IMR-90 (cell line): ENCODE data around the gene RYR3. TPM values are rescaled to one million over a fixed set of nuclear protein-coding genes. Genes with fewer than 3 reads are reported as not detected.

ENCODE experiments used
- ATAC-seq: fragments of 200-7000 bp; cut with Tn5 transposase; 2 replicates; pipeline ENCODE4 v1.9.1; 2020; ENCODE audit warnings: low read depth, mild to moderate bottlenecking, moderate library complexity
- BruUV-seq: library from RNA; stranded (reverse); fragments of 400-500 nt; replicated peaks from 2 replicates; lab custom pipeline; 2021; lab: Mats Ljungman, UMichigan
- CTCF ChIA-PET: fragments of 300-600 bp; formaldehyde crosslinking; extraction: SDS; loops from one replicate; lab custom pipeline; 2021; ENCODE audit warnings: antibody characterized with exemption; lab: Yijun Ruan, JAX
- POLR2A ChIA-PET: fragments of 300-600 bp; sonication (Branson Sonifier 250); formaldehyde crosslinking; loops from one replicate; lab custom pipeline; 2022; ENCODE audit warnings: antibody characterized with exemption; ENCODE audit not compliant: unreplicated experiment; lab: Charles Lee
- DNase-seq: peaks from one replicate; pipeline ENCODE4 v3.0.0; 2013
- H2AFZ ChIP-seq: replicated peaks from 2 replicates; pipeline ENCODE3; 2013; ENCODE audit warnings: low read length, mild to moderate bottlenecking; ENCODE audit not compliant: poor library complexity
- H2AK5ac ChIP-seq: 2 replicates; pipeline ENCODE4 v1.6.1; 2013; ENCODE audit warnings: low read depth, low read length, inconsistent platforms
- H2AK9ac ChIP-seq: replicated peaks from 2 replicates; pipeline ENCODE3; 2013; ENCODE audit warnings: mild to moderate bottlenecking, low read depth, low read length, moderate library complexity; ENCODE audit not compliant: poor library complexity
- H2BK120ac ChIP-seq: 2 replicates; pipeline ENCODE4 v1.6.1; 2013; ENCODE audit warnings: low read depth, low read length, inconsistent platforms
- H2BK15ac ChIP-seq: 3 replicates; pipeline ENCODE4 v1.6.1; 2013; ENCODE audit warnings: low read depth, low read length, inconsistent platforms
- H2BK20ac ChIP-seq: 2 replicates; pipeline ENCODE4 v1.6.1; 2013; ENCODE audit warnings: low read depth, mild to moderate bottlenecking, inconsistent platforms, low read length, moderate library complexity
- H2BK5ac ChIP-seq: 2 replicates; pipeline ENCODE4 v1.6.1; 2013; ENCODE audit warnings: mild to moderate bottlenecking, low read depth, low read length, inconsistent platforms; ENCODE audit not compliant: poor library complexity, severe bottlenecking
- H3K14ac ChIP-seq: replicated peaks from 2 replicates; pipeline ENCODE4 v1.6.1; 2013; ENCODE audit warnings: low read depth, low read length, inconsistent platforms
- H3K18ac ChIP-seq: 2 replicates; pipeline ENCODE4 v1.6.1; 2013; ENCODE audit warnings: low read depth, low read length, control low read depth
- H3K23ac ChIP-seq: 2 replicates; pipeline ENCODE4 v1.6.1; 2013; ENCODE audit warnings: low read depth, low read length, inconsistent platforms
- H3K27ac ChIP-seq: 2 replicates; pipeline ENCODE4 v1.5.1; 2013; ENCODE audit warnings: mild to moderate bottlenecking, control low read depth, low read length; ENCODE audit not compliant: insufficient read depth
- H3K27me3 ChIP-seq: 2 replicates; pipeline ENCODE4 v1.6.1; 2013; ENCODE audit warnings: low read length; ENCODE audit not compliant: control insufficient read depth, insufficient read depth
- H3K36me3 ChIP-seq: 2 replicates; pipeline ENCODE4 v1.6.1; 2013; ENCODE audit warnings: low read length, mixed read lengths; ENCODE audit not compliant: control insufficient read depth, insufficient read depth
- H3K4ac ChIP-seq: 2 replicates; pipeline ENCODE4 v1.6.1; 2013; ENCODE audit warnings: low read depth, low read length, inconsistent platforms
- H3K4me1 ChIP-seq: 2 replicates; pipeline ENCODE4 v1.6.1; 2013; ENCODE audit warnings: low read length, mixed read lengths; ENCODE audit not compliant: control insufficient read depth, insufficient read depth
- H3K4me2 ChIP-seq: 2 replicates; pipeline ENCODE4 v1.6.1; 2013; ENCODE audit warnings: low read depth, mild to moderate bottlenecking, control low read depth, low read length, moderate library complexity
- H3K4me3 ChIP-seq: 2 replicates; pipeline ENCODE4 v1.5.1; 2013; ENCODE audit warnings: low read depth, mild to moderate bottlenecking, control low read depth, low read length, moderate library complexity; ENCODE audit not compliant: insufficient read depth
- H3K56ac ChIP-seq: 2 replicates; pipeline ENCODE4 v1.6.1; 2013; ENCODE audit warnings: low read length, inconsistent platforms; ENCODE audit not compliant: insufficient read depth; ENCODE audit errors: extremely low read depth
- H3K79me1 ChIP-seq, 2 experiments: 2 replicates each; pipeline ENCODE4 v1.6.1; 2013; ENCODE audit warnings: low read length in 2 of 2, inconsistent platforms in 1 of 2, low read depth in 1 of 2
- H3K9ac ChIP-seq: 2 replicates; pipeline ENCODE4 v1.6.1; 2013; ENCODE audit warnings: low read depth, low read length, control low read depth
- H3K9me1 ChIP-seq: 2 replicates; pipeline ENCODE4 v1.6.1; 2013; ENCODE audit warnings: low read length, inconsistent platforms; ENCODE audit not compliant: insufficient read depth
- H3K9me3 ChIP-seq: 2 replicates; pipeline ENCODE4 v1.6.1; 2013; ENCODE audit warnings: low read length; ENCODE audit not compliant: control insufficient read depth, insufficient read depth
- H4K20me1 ChIP-seq: 2 replicates; pipeline ENCODE4 v1.6.1; 2013; ENCODE audit warnings: low read length, inconsistent platforms; ENCODE audit not compliant: insufficient read depth
- H4K5ac ChIP-seq: 2 replicates; pipeline ENCODE4 v1.6.1; 2013; ENCODE audit warnings: mild to moderate bottlenecking, low read depth, low read length, control low read depth
- H4K8ac ChIP-seq, 2 experiments: 2 replicates each; pipeline ENCODE4 v1.6.1; 2013; ENCODE audit warnings: low read depth in 2 of 2, low read length in 2 of 2, control low read depth in 1 of 2, inconsistent platforms in 1 of 2
- H4K91ac ChIP-seq: 2 replicates; pipeline ENCODE4 v1.6.1; 2013; ENCODE audit warnings: low read depth, low read length, inconsistent platforms; ENCODE audit not compliant: insufficient read depth
- BHLHE40 ChIP-seq: fragments of 150-350 bp; IDR thresholded peaks from 2 replicates; pipeline ENCODE4 v1.6.1; 2016; ENCODE audit warnings: mild to moderate bottlenecking, low read depth, low read length
- CEBPB ChIP-seq: IDR thresholded peaks from 2 replicates; pipeline ENCODE4 v1.6.1; 2012; ENCODE audit warnings: low read depth, low read length, improper control_type of control experiment
- CHD1 ChIP-seq: IDR thresholded peaks from 2 replicates; pipeline ENCODE4 v1.6.1; 2012; ENCODE audit warnings: low read depth, low read length, improper control_type of control experiment
- FOS ChIP-seq: fragments of 150-350 bp; IDR thresholded peaks from 2 replicates; pipeline ENCODE4 v1.6.1; 2016; ENCODE audit warnings: low read depth, low read length
- MAFK ChIP-seq: IDR thresholded peaks from 2 replicates; pipeline ENCODE4 v1.6.1; 2012; ENCODE audit warnings: low read depth, low read length, improper control_type of control experiment
- MAZ ChIP-seq: IDR thresholded peaks from 2 replicates; pipeline ENCODE4 v1.6.1; 2012; ENCODE audit warnings: low read depth, mild to moderate bottlenecking, low read length, improper control_type of control experiment, moderate library complexity, borderline replicate concordance
- MXI1 ChIP-seq: IDR thresholded peaks from 2 replicates; pipeline ENCODE4 v1.6.1; 2012; ENCODE audit warnings: low read depth, mild to moderate bottlenecking, low read length, moderate library complexity, borderline replicate concordance
- RAD21 ChIP-seq: IDR thresholded peaks from 2 replicates; pipeline ENCODE4 v1.6.1; 2012; ENCODE audit warnings: low read length, improper control_type of control experiment
- RFX5 ChIP-seq: IDR thresholded peaks from 2 replicates; pipeline ENCODE4 v1.8.0; 2012; ENCODE audit warnings: low read depth, mild to moderate bottlenecking, low read length, moderate library complexity
- SMC3 ChIP-seq: fragments of 150-350 bp; IDR thresholded peaks from 2 replicates; pipeline ENCODE4 v1.6.1; 2016; ENCODE audit warnings: low read depth, mild to moderate bottlenecking, antibody characterized with exemption, low read length, moderate library complexity
- WGBS, 2 experiments: methylation state at CpG; one replicate each; pipeline versions ENCODE4 v1.1.5 to v1.1.7; 2013; ENCODE audit warnings: missing lambda C conversion rate in 2 of 2; ENCODE audit not compliant: insufficient read length in 1 of 2; ENCODE audit errors: extremely low coverage in 2 of 2; 5-methylcytosine and 5-hydroxymethylcytosine counted together
- dilution Hi-C: fragments of 300-500 bp; cut with HindIII; formaldehyde crosslinking; loops from one replicate; pipeline ENCODE4 v1.14.3; 2018; ENCODE audit warnings: low sequenced_read_pairs; ENCODE audit not compliant: unreplicated experiment
- in situ Hi-C: fragments of 300-500 bp; cut with MboI; formaldehyde crosslinking; loops from 3 replicates; pipeline ENCODE4 v1.14.3; 2019; ENCODE audit warnings: low sequenced_read_pairs, inconsistent platforms, mixed read lengths
- intact Hi-C: fragments of 100-400 bp; cut with micrococcal nuclease; formaldehyde crosslinking; loops from 2 replicates; pipeline ENCODE4 v1.10.0; 2022
- polyA plus RNA-seq, 3 experiments: library from polyadenylated mRNA; depleted of rRNA; stranded (reverse); fragments of >200 nt; gene quantifications; 2 replicates each; pipeline ENCODE4 v1.2.3, GENCODE V29; 2012; ENCODE audit warnings: low replicate concordance in 1 of 3
- total RNA-seq: library from RNA; depleted of rRNA; stranded (reverse); fragments of >200 nt; gene quantifications from 2 replicates; pipeline ENCODE4 v1.2.3, GENCODE V29; 2012
- TF ChIP-seq, protein P1 (sequence below): fragments of 150-350 bp; IDR thresholded peaks from 2 replicates; pipeline ENCODE4 v1.6.1; 2017; ENCODE audit warnings: mild to moderate bottlenecking, antibody characterized with exemption, low read length, low read depth
- TF ChIP-seq, protein P2 (sequence below): conservative IDR thresholded peaks from 2 replicates; pipeline ENCODE4 v1.5.1; 2012; ENCODE audit warnings: mild to moderate bottlenecking, low read depth, low read length, improper control_type of control experiment
- TF ChIP-seq, protein P3 (sequence below): fragments of 150-350 bp; IDR thresholded peaks from 2 replicates; pipeline ENCODE4 v1.6.1; 2016; ENCODE audit warnings: low read depth, mild to moderate bottlenecking, low read length, moderate library complexity, borderline replicate concordance

The RYR3 gene
- total and polyA plus RNA-seq, 2 of the 4 experiments (the other 2 are of a cell fraction), result 0.18 TPM; not detected in 1

DNA sequence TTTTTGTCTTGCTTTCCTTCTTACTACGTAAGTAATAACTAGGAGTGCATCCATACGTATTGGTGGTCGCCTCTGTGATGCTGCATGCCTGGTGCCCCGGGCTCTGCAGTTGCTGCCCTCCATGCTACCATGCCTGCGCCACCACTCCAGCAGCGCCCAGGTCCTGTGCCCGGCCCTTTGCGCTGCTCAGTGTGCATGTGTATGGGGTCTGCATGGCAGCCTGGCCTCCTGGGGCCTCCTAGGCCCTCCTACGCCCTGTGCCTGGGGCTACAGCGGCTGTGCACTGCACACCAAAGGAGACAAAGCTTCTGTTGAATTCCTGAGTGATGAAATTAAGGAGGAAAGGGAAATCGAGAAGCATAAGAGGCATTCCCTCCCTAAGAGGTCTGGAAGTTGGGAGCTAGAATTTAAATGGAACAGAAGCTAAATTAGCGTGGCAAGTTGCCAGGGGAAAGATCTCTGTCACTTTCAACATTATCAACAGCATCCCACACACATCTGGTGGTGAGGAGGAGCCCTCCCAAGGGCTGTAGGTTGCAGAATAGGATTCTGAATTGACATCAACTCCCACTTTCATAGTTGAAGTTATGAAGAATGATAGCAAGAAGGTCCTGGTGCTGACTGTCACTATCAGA lies 382.5 kb downstream of the RYR3 start:
- Histone ChIP-seq H2BK20ac (no peak overlapping the region), H3K9ac (no peak overlapping the region), H2AFZ (no peak overlapping the region), H3K79me1 (no peaks in the 10 kb centered on the region), H2AK5ac (no peak overlapping the region), H4K91ac (no peak overlapping the region), H2BK120ac (no peak overlapping the region), H3K27ac (no peak overlapping the region), H3K9me3 (no peaks in the 10 kb centered on the region), H2AK9ac (no peak overlapping the region), H4K5ac (no peak overlapping the region), H3K4me3 (no peak overlapping the region), H3K4ac (no peak overlapping the region), H3K23ac (no peak overlapping the region), H2BK15ac (no peak overlapping the region), H4K20me1 (no peaks in the 10 kb centered on the region), H3K4me1 (no peaks in the 10 kb centered on the region), H3K56ac (no peak overlapping the region), H3K36me3 (no peaks in the 10 kb centered on the region), H3K18ac (no peak overlapping the region), H3K27me3 (peaks cover 25% of the 10 kb centered on the region), H3K14ac (no peak overlapping the region), H4K8ac (no peak overlapping the region), H2BK5ac (no peak overlapping the region), H3K4me2 (no peak overlapping the region), H3K9me1 (no peaks in the 10 kb centered on the region; the same call in 1 of the 2 replicates)
- intact Hi-C loops, result no loop called here
- TF ChIP-seq SMC3, result no peak
- no peak for TF ChIP-seq BHLHE40
- no peak for TF ChIP-seq MAFK
- TF ChIP-seq CHD1, result no peak
- TF ChIP-seq, protein P1, sequence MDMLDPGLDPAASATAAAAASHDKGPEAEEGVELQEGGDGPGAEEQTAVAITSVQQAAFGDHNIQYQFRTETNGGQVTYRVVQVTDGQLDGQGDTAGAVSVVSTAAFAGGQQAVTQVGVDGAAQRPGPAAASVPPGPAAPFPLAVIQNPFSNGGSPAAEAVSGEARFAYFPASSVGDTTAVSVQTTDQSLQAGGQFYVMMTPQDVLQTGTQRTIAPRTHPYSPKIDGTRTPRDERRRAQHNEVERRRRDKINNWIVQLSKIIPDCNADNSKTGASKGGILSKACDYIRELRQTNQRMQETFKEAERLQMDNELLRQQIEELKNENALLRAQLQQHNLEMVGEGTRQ, result no peak
- TF ChIP-seq, protein P2, sequence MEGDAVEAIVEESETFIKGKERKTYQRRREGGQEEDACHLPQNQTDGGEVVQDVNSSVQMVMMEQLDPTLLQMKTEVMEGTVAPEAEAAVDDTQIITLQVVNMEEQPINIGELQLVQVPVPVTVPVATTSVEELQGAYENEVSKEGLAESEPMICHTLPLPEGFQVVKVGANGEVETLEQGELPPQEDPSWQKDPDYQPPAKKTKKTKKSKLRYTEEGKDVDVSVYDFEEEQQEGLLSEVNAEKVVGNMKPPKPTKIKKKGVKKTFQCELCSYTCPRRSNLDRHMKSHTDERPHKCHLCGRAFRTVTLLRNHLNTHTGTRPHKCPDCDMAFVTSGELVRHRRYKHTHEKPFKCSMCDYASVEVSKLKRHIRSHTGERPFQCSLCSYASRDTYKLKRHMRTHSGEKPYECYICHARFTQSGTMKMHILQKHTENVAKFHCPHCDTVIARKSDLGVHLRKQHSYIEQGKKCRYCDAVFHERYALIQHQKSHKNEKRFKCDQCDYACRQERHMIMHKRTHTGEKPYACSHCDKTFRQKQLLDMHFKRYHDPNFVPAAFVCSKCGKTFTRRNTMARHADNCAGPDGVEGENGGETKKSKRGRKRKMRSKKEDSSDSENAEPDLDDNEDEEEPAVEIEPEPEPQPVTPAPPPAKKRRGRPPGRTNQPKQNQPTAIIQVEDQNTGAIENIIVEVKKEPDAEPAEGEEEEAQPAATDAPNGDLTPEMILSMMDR, result no peak
- no peak for TF ChIP-seq MAZ
- TF ChIP-seq FOS, result no peak
- no peak for TF ChIP-seq RAD21
- TF ChIP-seq, protein P3, sequence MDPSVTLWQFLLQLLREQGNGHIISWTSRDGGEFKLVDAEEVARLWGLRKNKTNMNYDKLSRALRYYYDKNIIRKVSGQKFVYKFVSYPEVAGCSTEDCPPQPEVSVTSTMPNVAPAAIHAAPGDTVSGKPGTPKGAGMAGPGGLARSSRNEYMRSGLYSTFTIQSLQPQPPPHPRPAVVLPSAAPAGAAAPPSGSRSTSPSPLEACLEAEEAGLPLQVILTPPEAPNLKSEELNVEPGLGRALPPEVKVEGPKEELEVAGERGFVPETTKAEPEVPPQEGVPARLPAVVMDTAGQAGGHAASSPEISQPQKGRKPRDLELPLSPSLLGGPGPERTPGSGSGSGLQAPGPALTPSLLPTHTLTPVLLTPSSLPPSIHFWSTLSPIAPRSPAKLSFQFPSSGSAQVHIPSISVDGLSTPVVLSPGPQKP, result no peak
- no peak for TF ChIP-seq CEBPB
- TF ChIP-seq MXI1, result no peak
- TF ChIP-seq RFX5, result no peak
- ChIA-PET CTCF (interaction anchor here (1.1 kb wide), 1 partner anchor 31 kb away, joined by 4 read pairs; no protein-coding TSS in a partner anchor), POLR2A (no interaction called here)
- no TSS peak for BruUV-seq
- WGBS, 2 experiments, result no CpG with 5 or more reads among the region's 12 CpGs
- DNase-seq (no peak), ATAC-seq (no peak)
- in situ Hi-C loops, result loop anchor here (25.0 kb wide), 1 partner anchor 631 kb away; no protein-coding TSS in a partner anchor
- dilution Hi-C loops, result no loop called here
